K562 (cell line): ENCODE data around the gene PRDM15. TPM values are rescaled to one million over a fixed set of nuclear protein-coding genes. Genes with fewer than 3 reads are reported as not detected.

Source experiments
- ATAC-seq: fragments of 200-7000 bp; cut with Tn5 transposase; 3 replicates; pipeline ENCODE4 v1.9.1; 2020; ENCODE audit warnings: moderate library complexity
- BruUV-seq: library from RNA; stranded (reverse); fragments of 400-500 nt; replicated peaks from 2 replicates; lab custom pipeline; 2021; lab: Mats Ljungman, UMichigan
- CTCF ChIA-PET: fragments of 300-600 bp; formaldehyde crosslinking; extraction: SDS; loops from one replicate; lab custom pipeline; 2021; ENCODE audit warnings: low intra/inter-chr PET ratio; lab: Yijun Ruan, JAX
- POLR2A ChIA-PET: fragments of 300-600, 350-650 bp; sonication (Branson Sonifier 250); formaldehyde crosslinking; extraction: SDS; loops from one replicate; lab custom pipeline; 2021; ENCODE audit warnings: antibody characterized with exemption, inconsistent platforms; lab: Yijun Ruan, JAX
- DNase-seq, 4 experiments: peaks; one replicate each; pipeline versions ENCODE4 v3.0.0 to v3.0.0-alpha.2; 2011 to 2018; ENCODE audit warnings: low spot score in 3 of 4, mixed read lengths in 3 of 4; ENCODE audit errors: extremely low read depth in 1 of 4
- FAIRE-seq: peaks from 2 replicates; lab custom pipeline; 2011; peaks lifted over from hg19 to GRCh38; lab: Jason Lieb, UNC
- H2AFZ ChIP-seq: 2 replicates; pipeline ENCODE4 v1.6.0; 2011; ENCODE audit warnings: low read depth, low read length, control low read depth, inconsistent platforms
- H3K27ac ChIP-seq: fragments of 200-600 bp; 3 replicates; pipeline ENCODE4 v1.8.0; 2011; ENCODE audit warnings: low read depth, mild to moderate bottlenecking, control low read depth, inconsistent platforms, low read length, moderate library complexity, mixed read lengths; ENCODE audit errors: extremely low read depth
- H3K27me3 ChIP-seq, 2 experiments: fragments of 300-600 bp in 1 of 2; 2 replicates in 1 of 2; 3 replicates in 1 of 2; pipeline versions ENCODE4 v1.6.0 to v1.8.0; 2011; ENCODE audit warnings: inconsistent platforms in 2 of 2, low read length in 2 of 2, mild to moderate bottlenecking in 1 of 2, mixed read lengths in 1 of 2, moderate library complexity in 1 of 2; ENCODE audit not compliant: control insufficient read depth in 2 of 2, insufficient read depth in 2 of 2
- H3K36me3 ChIP-seq: fragments of 300-600 bp; 3 replicates; pipeline ENCODE4 v1.8.0; 2011; ENCODE audit warnings: mild to moderate bottlenecking, low read length, inconsistent platforms; ENCODE audit not compliant: control insufficient read depth, insufficient read depth
- H3K4me1 ChIP-seq, 2 experiments: fragments of 200-600 bp in 1 of 2; replicated peaks in 1 of 2; 2 replicates in 1 of 2; 3 replicates in 1 of 2; pipeline versions ENCODE4 v1.5.1 to v1.8.0; 2011; ENCODE audit warnings: inconsistent platforms in 2 of 2, low read length in 2 of 2, mild to moderate bottlenecking in 1 of 2, mixed read lengths in 1 of 2, moderate library complexity in 1 of 2; ENCODE audit not compliant: control insufficient read depth in 2 of 2, insufficient read depth in 2 of 2
- H3K4me2 ChIP-seq: 2 replicates; pipeline ENCODE4 v1.6.1; 2011; ENCODE audit warnings: low read length, control low read depth, inconsistent platforms, mixed read lengths; ENCODE audit not compliant: insufficient read depth
- H3K4me3 ChIP-seq: fragments of 200-600 bp; sonication (generic), shearing (Covaris generic); 2 replicates; pipeline ENCODE4 v1.5.1; 2016; ENCODE audit warnings: control low read depth, inconsistent platforms
- H3K79me2 ChIP-seq: fragments of 200-600 bp; 3 replicates; pipeline ENCODE4 v1.8.0; 2011; ENCODE audit warnings: low read length, inconsistent platforms; ENCODE audit not compliant: control insufficient read depth, insufficient read depth
- H3K9ac ChIP-seq, 2 experiments: 2 replicates each; pipeline versions ENCODE4 v1.6.0 to v1.6.1; 2011; ENCODE audit warnings: low read depth in 2 of 2, low read length in 2 of 2, control low read depth in 1 of 2, inconsistent platforms in 1 of 2, mild to moderate bottlenecking in 1 of 2, mixed read lengths in 1 of 2; ENCODE audit not compliant: insufficient read depth in 1 of 2
- H3K9me1 ChIP-seq: one replicate; pipeline ENCODE4 v1.6.0; 2011; ENCODE audit warnings: inconsistent platforms, mild to moderate bottlenecking, low read length, moderate library complexity; ENCODE audit not compliant: control insufficient read depth, insufficient read depth
- H3K9me3 ChIP-seq: replicated peaks from 2 replicates; pipeline ENCODE4 v1.5.1; 2011; ENCODE audit warnings: low read depth, low read length, inconsistent platforms; ENCODE audit not compliant: control insufficient read depth, insufficient read depth
- H4K20me1 ChIP-seq: replicated peaks from 2 replicates; pipeline ENCODE4 v1.6.1; 2011; ENCODE audit warnings: low read length, inconsistent platforms, mixed read lengths; ENCODE audit not compliant: control insufficient read depth, insufficient read depth
- COPS2 ChIP-seq: fragments of 450-650 bp; conservative IDR thresholded peaks from 2 replicates; pipeline ENCODE4 v1.6.1; 2016; ENCODE audit warnings: mild to moderate bottlenecking, moderate library complexity
- ETV1 ChIP-seq: fragments of 450-650 bp; conservative IDR thresholded peaks from 2 replicates; pipeline ENCODE4 v1.6.1; 2016; ENCODE audit warnings: missing genetic modification characterization, control low read depth, low read depth, missing compliant biosample characterization
- RBM34 ChIP-seq: fragments of 200-400 bp; formaldehyde crosslinking; IDR thresholded peaks from 2 replicates; pipeline ENCODE4 v1.6.1; 2018; ENCODE audit warnings: low read length, borderline replicate concordance; ENCODE audit not compliant: insufficient read depth
- ZEB2 ChIP-seq: fragments of 450-650 bp; IDR thresholded peaks from 2 replicates; pipeline ENCODE4 v1.6.1; 2016
- ZFP30 ChIP-seq: fragments of 250-450 bp; sonication (Bioruptor Pico); IDR thresholded peaks from 2 replicates; pipeline ENCODE4 v1.8.0; 2022; ENCODE audit warnings: moderate library complexity, mild to moderate bottlenecking, inconsistent platforms, borderline replicate concordance
- ZNF277 ChIP-seq: fragments of 250-450 bp; sonication (Bioruptor Pico); IDR thresholded peaks from 2 replicates; pipeline ENCODE4 v1.8.0; 2022; ENCODE audit warnings: inconsistent platforms, mild to moderate bottlenecking, moderate library complexity, borderline replicate concordance
- WGBS: fragments of 100-300 bp; shearing (Covaris generic); methylation state at CpG from one replicate; pipeline ENCODE4 v1.1.6; 2016; ENCODE audit warnings: low coverage, mixed read lengths; ENCODE audit not compliant: insufficient coverage; ENCODE audit errors: missing lambda C conversion rate; 5-methylcytosine and 5-hydroxymethylcytosine counted together
- in situ Hi-C: fragments of 300-500 bp; cut with MboI; formaldehyde crosslinking; loops from 4 replicates; pipeline ENCODE4 v1.15.0; 2018; ENCODE audit warnings: inconsistent platforms, mixed read lengths
- intact Hi-C: fragments of 100-400 bp; cut with micrococcal nuclease; formaldehyde crosslinking; loops from 2 replicates; pipeline ENCODE4 v1.14.2; 2022
- polyA plus RNA-seq, 8 experiments: library from polyadenylated mRNA; depleted of rRNA in 4 of 8; stranded (reverse) in 5 of 8; unstranded in 3 of 8; fragments of >200 nt; fragmentation: Nextera tagmentation in 2 of 8; fragmentation: Illumina TruSeq in 1 of 8; extraction: Ambion mirVana in 2 of 8; extraction: Trizol in 1 of 8; gene quantifications; 2 replicates each; pipeline versions ENCODE4 v1.2.1 to v1.2.3, GENCODE V29; 2011 to 2014; ENCODE audit warnings: inconsistent platforms in 1 of 8, missing spikeins in 1 of 8
- total RNA-seq, 7 experiments: library from RNA; depleted of rRNA in 6 of 7; stranded (reverse); fragments of >200 nt in 6 of 7; fragmentation: Illumina TruSeq in 2 of 7; extraction: Trizol in 2 of 7; gene quantifications; 2 replicates each; pipeline versions ENCODE4 v1.2.1 to v1.2.3, GENCODE V29; 2011 to 2021; ENCODE audit warnings: low replicate concordance in 1 of 7
- TF ChIP-seq, protein P1 (sequence below): IDR thresholded peaks from 2 replicates; pipeline ENCODE4 v1.6.1; 2011; ENCODE audit warnings: borderline replicate concordance, low read depth, mild to moderate bottlenecking, moderate library complexity, low read length; ENCODE audit not compliant: insufficient read depth, poor library complexity, severe bottlenecking
- TF ChIP-seq, protein P2 (sequence below), 2 experiments: fragments of 450-650 bp; formaldehyde crosslinking in 1 of 2; IDR thresholded peaks; 2 replicates each; pipeline versions ENCODE4 v1.4.0 to v1.6.1; 2014 to 2020; ENCODE audit warnings: mild to moderate bottlenecking in 2 of 2, borderline replicate concordance in 1 of 2, low read depth in 1 of 2
- TF ChIP-seq, protein P3 (sequence below): sonication (generic); formaldehyde crosslinking; IDR thresholded peaks from 2 replicates; pipeline ENCODE4 v1.8.0; 2022; ENCODE audit warnings: mild to moderate bottlenecking, missing genetic modification reagents

The PRDM15 gene
- total and polyA plus RNA-seq, 9 of the 15 experiments (the other 6 are each of a cell fraction or from before 2014, with no cell fraction given): 0.93 to 9.2 (median 6.2) TPM

- Histone ChIP-seq H3K36me3 (no peaks in the 10 kb centered on the region), H3K9me1 (no peaks in the 10 kb centered on the region), H3K4me3 (no peak overlapping the region), H3K27ac (no peak overlapping the region), H3K27me3 (peaks cover 53 to 68% of the 10 kb centered on the region in 2 experiments), H3K4me2 (no peak overlapping the region), H3K79me2 (no peaks in the 10 kb centered on the region), H2AFZ (no peak overlapping the region), H3K9ac (no peak overlapping the region), H3K9me3 (no peaks in the 10 kb centered on the region), H3K4me1 (peaks cover 0 to 5% of the 10 kb centered on the region in 2 experiments; a peak in 2 of 5 replicates), H4K20me1 (peaks cover 9% of the 10 kb centered on the region; the same call in 1 of the 2 replicates)
- DNase-seq: no peak
- POLR2A ChIA-PET: interaction anchor here (0.9 kb wide), 1 partner anchor 8 kb away, joined by 3 read pairs; no protein-coding TSS in a partner anchor
- intact Hi-C loops (no loop called here), in situ Hi-C loops (no loop called here)
- BruUV-seq: no TSS peak
- ATAC-seq: no peak
- 0% methylated on average over 10 of the region's 10 CpGs for WGBS
- FAIRE-seq: no peak
- CTCF ChIA-PET: no interaction called here
- TF ChIP-seq ZEB2: no peak
- TF ChIP-seq RBM34: no peak
- TF ChIP-seq ZFP30 (CRISPR knock-in tag): no peak
- no peak for TF ChIP-seq COPS2
- TF ChIP-seq ZNF277 (CRISPR knock-in tag): no peak
- TF ChIP-seq, protein P1, sequence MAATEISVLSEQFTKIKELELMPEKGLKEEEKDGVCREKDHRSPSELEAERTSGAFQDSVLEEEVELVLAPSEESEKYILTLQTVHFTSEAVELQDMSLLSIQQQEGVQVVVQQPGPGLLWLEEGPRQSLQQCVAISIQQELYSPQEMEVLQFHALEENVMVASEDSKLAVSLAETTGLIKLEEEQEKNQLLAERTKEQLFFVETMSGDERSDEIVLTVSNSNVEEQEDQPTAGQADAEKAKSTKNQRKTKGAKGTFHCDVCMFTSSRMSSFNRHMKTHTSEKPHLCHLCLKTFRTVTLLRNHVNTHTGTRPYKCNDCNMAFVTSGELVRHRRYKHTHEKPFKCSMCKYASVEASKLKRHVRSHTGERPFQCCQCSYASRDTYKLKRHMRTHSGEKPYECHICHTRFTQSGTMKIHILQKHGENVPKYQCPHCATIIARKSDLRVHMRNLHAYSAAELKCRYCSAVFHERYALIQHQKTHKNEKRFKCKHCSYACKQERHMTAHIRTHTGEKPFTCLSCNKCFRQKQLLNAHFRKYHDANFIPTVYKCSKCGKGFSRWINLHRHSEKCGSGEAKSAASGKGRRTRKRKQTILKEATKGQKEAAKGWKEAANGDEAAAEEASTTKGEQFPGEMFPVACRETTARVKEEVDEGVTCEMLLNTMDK: no peak
- TF ChIP-seq, protein P2, sequence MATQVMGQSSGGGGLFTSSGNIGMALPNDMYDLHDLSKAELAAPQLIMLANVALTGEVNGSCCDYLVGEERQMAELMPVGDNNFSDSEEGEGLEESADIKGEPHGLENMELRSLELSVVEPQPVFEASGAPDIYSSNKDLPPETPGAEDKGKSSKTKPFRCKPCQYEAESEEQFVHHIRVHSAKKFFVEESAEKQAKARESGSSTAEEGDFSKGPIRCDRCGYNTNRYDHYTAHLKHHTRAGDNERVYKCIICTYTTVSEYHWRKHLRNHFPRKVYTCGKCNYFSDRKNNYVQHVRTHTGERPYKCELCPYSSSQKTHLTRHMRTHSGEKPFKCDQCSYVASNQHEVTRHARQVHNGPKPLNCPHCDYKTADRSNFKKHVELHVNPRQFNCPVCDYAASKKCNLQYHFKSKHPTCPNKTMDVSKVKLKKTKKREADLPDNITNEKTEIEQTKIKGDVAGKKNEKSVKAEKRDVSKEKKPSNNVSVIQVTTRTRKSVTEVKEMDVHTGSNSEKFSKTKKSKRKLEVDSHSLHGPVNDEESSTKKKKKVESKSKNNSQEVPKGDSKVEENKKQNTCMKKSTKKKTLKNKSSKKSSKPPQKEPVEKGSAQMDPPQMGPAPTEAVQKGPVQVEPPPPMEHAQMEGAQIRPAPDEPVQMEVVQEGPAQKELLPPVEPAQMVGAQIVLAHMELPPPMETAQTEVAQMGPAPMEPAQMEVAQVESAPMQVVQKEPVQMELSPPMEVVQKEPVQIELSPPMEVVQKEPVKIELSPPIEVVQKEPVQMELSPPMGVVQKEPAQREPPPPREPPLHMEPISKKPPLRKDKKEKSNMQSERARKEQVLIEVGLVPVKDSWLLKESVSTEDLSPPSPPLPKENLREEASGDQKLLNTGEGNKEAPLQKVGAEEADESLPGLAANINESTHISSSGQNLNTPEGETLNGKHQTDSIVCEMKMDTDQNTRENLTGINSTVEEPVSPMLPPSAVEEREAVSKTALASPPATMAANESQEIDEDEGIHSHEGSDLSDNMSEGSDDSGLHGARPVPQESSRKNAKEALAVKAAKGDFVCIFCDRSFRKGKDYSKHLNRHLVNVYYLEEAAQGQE (IDR thresholded peaks at IDR 0.05; ENCODE audit: borderline replicate concordance): no peak
- TF ChIP-seq, protein P2 (CRISPR knock-in tag; IDR thresholded peaks at IDR 0.05; ENCODE audit: low read depth): no peak
- TF ChIP-seq ETV1 (tag): no peak
- TF ChIP-seq, protein P3, sequence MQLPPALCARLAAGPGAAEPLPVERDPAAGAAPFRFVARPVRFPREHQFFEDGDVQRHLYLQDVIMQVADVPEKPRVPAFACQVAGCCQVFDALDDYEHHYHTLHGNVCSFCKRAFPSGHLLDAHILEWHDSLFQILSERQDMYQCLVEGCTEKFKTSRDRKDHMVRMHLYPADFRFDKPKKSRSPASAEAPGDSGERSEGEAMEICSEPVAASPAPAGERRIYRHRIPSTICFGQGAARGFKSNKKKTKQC (CRISPR knock-in tag): no peak
Measured at GRCh38 chr21:41769111-41769510, 110.0 kb downstream of the PRDM15 start.
